ENCODE measurements around the gene HOXB4. TPM values are rescaled to one million over a fixed set of nuclear protein-coding genes. Genes with fewer than 3 reads are reported as not detected.
"Not testable (repeated sequence)": the region's sequence is repeated elsewhere in the genome, so short reads cannot be mapped to it uniquely, and the experiment has no call there.

Gene HOXB4
- total RNA-seq, 1 donor from 2014 or later, result 6.9 TPM

DNA sequence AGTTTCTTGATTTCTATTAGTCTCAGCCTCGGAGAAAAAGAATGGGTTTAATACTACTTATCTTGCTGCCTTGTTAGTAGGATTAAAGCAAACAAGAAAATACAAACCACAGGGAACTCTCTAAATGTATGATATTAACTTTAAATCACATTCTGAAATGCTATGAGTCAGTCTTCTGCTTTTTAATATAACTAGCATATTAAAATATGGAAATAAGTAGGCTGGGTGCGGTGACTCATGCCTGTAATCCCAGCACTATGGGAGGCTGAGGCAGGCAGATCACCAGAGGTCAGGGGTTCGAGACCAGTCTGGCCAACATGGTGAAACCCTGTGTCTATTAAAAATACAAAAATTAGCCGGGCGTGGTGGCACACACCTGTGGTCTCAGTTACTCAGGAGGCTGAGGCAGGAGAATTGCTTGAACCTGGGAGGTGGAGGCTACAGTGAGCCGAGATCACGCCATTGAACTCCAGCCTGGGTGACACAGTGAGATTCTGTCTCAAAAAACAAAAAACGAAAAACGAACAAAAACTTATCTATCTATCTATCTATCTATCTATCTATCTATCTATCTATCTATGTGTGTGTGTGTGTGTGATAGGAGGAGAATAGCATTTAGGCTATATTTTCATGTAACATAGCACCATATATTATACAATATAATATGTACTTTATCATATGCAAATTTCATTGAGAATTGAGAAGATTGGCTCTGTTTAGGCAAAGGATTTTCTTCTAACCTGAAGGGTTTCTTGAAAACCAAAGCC lies 42.2 kb downstream of the HOXB4 start:
- intact Hi-C loops (cut with micrococcal nuclease), result not testable (repeated sequence)

DNA sequence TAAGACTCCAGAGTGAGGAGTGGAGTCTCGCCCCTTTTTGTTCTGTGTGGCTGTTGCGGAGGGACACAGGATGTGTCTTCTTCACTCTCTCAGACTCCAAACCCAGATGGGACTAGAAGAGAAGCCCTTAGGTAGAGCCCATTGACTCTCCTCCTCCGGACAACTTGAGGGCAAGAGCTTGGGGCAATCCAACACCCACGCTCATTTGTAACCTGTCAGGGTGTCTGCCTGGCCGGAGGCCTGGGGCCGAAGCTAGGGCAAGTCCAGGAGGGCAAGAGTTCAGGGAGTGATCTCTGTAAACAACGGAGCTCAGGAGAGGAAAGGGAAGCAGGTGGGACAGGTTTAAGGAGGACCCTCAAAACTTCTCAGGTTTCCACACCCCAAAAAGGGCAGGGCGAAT lies 45.9 kb downstream of the HOXB4 start:
- intact Hi-C loops (cut with micrococcal nuclease), result no loop called here

DNA sequence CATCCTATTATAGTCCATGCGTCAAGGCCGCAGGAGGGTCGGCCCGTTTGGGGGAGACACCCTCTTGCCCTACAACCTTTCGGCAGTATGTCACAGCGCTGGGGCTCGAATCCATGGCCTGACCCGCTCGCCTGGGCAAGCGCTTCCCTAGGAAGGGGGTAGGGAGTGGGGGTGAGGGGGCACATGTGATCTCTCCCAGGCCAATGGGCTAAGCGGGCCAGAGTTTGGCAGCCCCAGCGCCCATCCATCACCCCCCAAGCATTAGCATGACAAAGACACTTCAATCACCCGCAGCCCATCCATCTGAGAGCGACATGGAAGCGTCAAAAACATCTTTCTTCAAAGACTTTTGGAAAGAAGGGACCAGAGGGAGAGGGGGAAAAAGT lies 47.3 kb downstream of the HOXB4 start, which contains the start of gene HOXB1:
Gene HOXB1, minus strand, starts transcription at position 125 of the 386 bp plus-strand sequence. Its CDS starts 107 bp downstream, at position 18.
- intact Hi-C loops (cut with micrococcal nuclease), result no loop called here

DNA sequence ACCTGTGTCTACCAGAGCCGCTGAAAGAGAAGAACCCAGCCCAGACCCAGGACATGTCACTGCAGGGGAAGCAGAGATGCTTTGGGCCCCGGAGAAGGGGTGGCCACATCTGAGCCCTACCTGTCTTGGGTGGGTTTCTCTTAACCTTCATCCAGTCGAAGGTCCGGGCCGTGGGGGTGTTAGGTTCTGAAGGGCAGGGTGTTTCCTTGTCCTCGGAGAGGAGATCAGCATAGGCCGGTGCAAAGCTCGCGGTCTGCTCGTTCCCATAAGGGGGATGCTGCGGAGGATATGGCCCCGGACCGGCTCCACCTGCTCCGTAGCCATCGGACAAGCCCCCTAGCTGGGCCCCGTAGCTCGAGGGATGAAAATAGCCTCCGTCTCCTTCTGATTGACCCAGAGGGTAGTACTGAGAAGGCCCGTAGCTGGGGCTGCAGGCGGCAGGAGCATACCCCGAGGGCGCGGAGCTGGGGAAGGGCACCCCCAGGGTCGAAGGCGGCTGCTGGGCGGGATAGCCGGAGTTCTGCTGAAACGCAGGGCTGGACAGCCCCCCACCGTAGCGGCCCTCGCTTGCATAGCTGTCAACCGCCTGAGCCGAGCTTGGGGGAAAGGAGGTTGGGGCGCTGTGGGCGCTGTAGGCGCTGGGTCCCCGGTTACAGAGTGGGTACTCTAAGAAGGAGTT lies 47.8 kb downstream of the HOXB4 start:
- intact Hi-C loops (cut with micrococcal nuclease), result no loop called here

DNA sequence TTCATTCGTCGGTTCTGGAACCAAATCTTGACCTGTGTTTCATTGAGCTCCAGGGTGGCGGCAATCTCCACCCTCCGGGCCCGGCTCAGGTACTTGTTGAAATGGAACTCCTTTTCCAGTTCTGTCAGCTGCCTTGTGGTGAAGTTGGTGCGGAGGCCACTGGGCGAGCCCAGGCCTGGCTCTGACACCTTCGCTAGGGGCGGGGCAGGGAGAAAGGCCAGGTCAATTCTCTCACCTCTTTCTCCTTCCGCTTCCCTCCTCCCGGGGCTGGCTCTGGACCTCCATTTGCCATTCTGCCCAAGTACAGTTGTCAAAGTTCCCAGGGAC lies 48.5 kb downstream of the HOXB4 start:
- intact Hi-C loops (cut with micrococcal nuclease), result no loop called here

DNA sequence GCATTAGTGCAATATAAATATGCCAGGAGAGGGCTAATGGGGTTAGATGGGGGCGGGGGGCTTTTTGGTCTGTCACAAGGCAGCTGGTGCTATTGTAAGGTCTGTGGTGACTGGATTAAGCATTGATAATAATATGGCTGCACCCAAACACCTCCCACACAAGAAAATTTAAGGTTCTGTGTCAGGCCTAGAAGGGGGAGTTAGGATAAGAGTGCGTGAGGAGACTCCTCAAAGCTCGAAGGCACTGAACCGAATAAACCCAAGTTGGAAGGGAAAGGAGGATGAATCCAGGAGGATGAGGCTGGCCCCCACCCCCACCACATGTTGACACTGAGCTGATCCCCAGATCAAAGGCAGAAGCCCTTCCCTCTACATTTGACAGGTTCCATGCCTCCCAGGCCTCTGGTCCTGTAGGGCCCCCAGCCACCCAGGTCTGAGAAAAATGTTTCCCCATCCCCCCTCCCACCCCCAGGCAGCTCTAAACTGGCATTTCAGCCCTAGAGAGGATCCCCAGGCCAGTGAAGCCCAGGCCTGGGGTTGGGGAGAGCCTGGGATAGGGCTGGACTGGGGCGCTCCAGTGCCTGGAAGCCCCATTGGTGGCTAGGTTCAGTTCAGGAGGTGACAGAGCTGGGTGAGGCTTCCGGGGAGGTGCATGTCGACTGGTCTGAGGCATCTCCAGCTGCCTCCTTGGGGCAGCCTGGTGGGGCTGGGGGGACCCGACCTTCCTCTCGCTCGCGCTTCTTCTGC lies 49.0 kb downstream of the HOXB4 start:
- intact Hi-C loops (cut with micrococcal nuclease), result no loop called here

DNA sequence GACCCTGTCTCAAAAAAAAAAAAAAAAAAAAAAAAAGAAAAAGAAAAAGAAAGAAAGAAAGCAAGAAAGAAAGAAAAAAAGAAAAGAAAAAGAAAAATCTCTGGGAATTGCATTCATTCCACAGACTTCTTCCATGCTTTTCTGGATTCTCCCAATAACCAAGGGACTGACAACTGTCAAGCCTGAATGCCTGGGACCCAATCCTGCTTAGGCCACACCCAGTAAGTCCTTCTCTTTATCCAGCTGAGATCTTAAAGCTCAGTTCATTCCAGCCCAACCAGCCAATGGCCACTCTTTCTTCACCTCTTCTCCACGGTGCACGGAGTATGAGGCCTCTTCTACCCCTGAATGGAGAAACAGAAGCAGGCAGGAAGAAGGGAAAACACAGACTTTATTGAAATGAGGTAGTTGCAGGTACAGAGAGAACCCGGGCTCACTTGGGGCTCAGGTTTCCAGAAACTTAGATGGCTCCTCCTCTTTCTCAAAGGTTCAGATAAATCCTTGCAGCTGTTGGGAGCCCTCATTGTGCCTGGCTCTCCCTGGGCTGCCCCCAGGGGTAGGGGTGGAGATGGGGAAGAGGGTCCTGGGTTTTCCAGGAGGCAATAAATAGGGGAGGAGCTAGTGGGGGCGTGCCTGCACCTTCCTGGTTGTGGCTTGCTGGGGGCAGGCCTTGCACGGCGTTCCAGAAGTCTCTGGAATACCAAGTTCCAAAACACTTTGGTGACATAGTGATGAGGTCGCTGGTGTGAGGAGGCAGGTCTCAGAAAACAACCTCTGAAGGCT lies 49.8 kb downstream of the HOXB4 start:
- intact Hi-C loops (cut with micrococcal nuclease), result no loop called here

DNA sequence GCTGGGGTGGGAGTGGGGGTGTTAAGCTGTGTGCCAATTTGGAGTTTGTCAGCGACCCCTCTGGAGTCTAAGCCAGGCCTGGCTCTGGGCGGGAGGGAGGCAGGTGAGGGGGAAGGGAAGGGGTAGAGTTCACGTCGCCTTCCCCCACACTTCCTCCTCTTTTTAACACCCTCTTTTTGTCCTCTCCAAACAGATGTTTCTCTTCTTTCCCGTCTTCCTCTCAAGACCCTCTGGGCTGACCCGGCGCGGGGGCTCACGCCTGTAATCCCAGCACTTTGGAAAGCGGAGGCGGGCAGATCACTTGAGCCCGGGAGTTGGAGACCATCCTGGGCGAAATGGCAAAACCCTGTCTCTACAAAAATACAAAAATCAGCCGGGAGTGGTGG lies 50.6 kb downstream of the HOXB4 start:
- intact Hi-C loops (cut with micrococcal nuclease), result no loop called here

DNA sequence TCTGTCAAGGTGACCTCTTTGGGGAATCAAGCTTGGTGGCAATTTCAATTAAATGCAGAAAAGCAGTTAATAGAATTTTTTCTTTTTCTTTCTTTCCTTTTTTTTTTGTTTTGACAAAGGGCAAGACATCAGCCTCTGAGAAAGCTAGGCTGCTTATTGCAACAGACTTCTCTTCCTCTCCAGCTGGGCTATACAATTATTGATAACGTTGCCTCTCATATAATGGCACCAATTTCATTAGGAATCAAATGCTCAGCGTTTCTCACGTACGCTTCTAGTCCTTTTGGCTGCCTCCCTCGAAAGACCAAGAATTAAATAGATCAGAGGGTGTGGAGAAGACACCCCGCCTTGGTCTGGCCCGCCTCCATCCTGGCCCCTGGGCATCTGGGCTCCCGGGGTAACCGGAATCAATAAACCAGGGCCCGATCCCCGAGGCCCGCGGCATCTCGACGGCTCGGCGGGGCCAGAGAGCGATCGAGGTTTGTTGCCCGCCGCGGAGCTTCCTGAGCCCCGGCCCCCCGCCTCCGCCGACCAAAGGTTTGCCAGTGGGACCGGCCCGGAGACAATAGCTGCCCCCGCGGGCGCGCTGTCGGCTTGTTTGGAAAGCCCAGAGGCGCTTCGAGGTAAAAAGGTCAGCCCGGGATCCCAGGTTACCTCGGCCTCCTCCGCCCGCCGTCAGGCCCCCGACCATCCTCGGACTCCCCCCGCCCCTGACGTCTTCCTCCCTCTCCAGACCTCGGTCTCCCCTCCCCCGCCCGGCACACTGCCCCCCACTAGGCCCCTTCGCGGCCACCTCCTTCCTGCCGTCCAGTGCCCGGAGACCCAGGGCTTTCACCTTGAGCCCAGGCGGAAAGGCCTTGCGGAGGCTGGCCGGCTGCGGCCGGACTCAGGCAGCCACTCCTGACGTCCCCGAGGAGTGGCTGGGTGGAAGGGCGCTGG lies 51.3 kb downstream of the HOXB4 start:
- intact Hi-C loops (cut with micrococcal nuclease), result no loop called here

Other genes with a start within 250 kb of the HOXB4 start
- 112 and 117 TPM in 2 replicates for gene SKAP1, start 148.1 kb downstream of the HOXB4 start, total RNA-seq
- not detected in 2 replicates for gene HOXB1, start 47.3 kb downstream of the HOXB4 start, total RNA-seq
- 21.8 and 24.0 TPM in 2 replicates for gene HOXB2, start 33.2 kb downstream of the HOXB4 start, total RNA-seq
- gene HOXB3, start 11.9 kb upstream of the HOXB4 start, total RNA-seq, result 10.0 and 10.7 TPM in 2 replicates
- 0.07 TPM in 1 of 2 replicates, not detected in the other for gene HOXB5, start 15.4 kb upstream of the HOXB4 start, total RNA-seq
- 0.30 TPM in 1 of 2 replicates, not detected in the other for gene HOXB6, start 26.6 kb upstream of the HOXB4 start, total RNA-seq
- gene HOXB7, start 32.7 kb upstream of the HOXB4 start, total RNA-seq, result 0.34 and 0.73 TPM in 2 replicates
- not detected in 2 replicates for gene HOXB8, start 36.9 kb upstream of the HOXB4 start, total RNA-seq
- 0.09 TPM in 2 replicates for gene HOXB9, start 48.0 kb upstream of the HOXB4 start, total RNA-seq
- gene PRAC1, start 144.2 kb upstream of the HOXB4 start, total RNA-seq, result not detected in 2 replicates
- not detected in 2 replicates for gene PRAC2, start 144.8 kb upstream of the HOXB4 start, total RNA-seq
- not detected in 2 replicates for gene HOXB13, start 150.4 kb upstream of the HOXB4 start, total RNA-seq
- gene TTLL6, start 238.9 kb upstream of the HOXB4 start, total RNA-seq, result 0.07 TPM in 1 of 2 replicates, not detected in the other